Muscle of leg (tissue), 11 donors: ENCODE data around the gene ISL1. TPM values are rescaled to one million over a fixed set of nuclear protein-coding genes. Genes with fewer than 3 reads are reported as not detected.

ENCODE experiments used
- DNase-seq: peaks from one replicate; pipeline ENCODE4 v3.0.0; 2013
- H3K27ac ChIP-seq: one replicate; pipeline ENCODE4 v1.5.1; 2013; ENCODE audit warnings: mild to moderate bottlenecking, low read length, control low read depth
- H3K27me3 ChIP-seq: one replicate; pipeline ENCODE4 v1.6.1; 2013; ENCODE audit warnings: low read length; ENCODE audit not compliant: control insufficient read depth, insufficient read depth
- H3K36me3 ChIP-seq: one replicate; pipeline ENCODE4 v1.6.1; 2013; ENCODE audit warnings: low read length; ENCODE audit not compliant: control insufficient read depth, insufficient read depth
- H3K4me1 ChIP-seq: one replicate; pipeline ENCODE4 v1.6.1; 2013; ENCODE audit warnings: low read length; ENCODE audit not compliant: control insufficient read depth, insufficient read depth
- H3K4me3 ChIP-seq: one replicate; pipeline ENCODE4 v1.5.1; 2013; ENCODE audit warnings: low read length, control low read depth
- H3K9me3 ChIP-seq: replicated peaks from 2 replicates; pipeline ENCODE4 v1.6.1; 2013; ENCODE audit warnings: low read depth, low read length; ENCODE audit not compliant: control insufficient read depth
- WGBS: methylation state at CpG from one replicate; pipeline ENCODE4 v1.1.5; 2013; ENCODE audit warnings: missing lambda C conversion rate; ENCODE audit not compliant: insufficient coverage; 5-methylcytosine and 5-hydroxymethylcytosine counted together
- polyA plus RNA-seq, 8 donors: library from polyadenylated mRNA; unstranded; fragments of 120-200 nt; gene quantifications; one replicate each; pipeline versions ENCODE4 v1.2.1 to v1.2.3, GENCODE V29; 2013; ENCODE audit warnings: inconsistent platforms in 1 of 8, low replicate concordance in 1 of 8; ENCODE audit not compliant: insufficient read length in 8 of 8, insufficient read depth in 1 of 8
- total RNA-seq: library from RNA; stranded (reverse); fragments of 120-200 nt; gene quantifications from one replicate; pipeline ENCODE4 v1.2.4, GENCODE V29; 2013

The ISL1 gene
- total and polyA plus RNA-seq, 9 donors, result 0.07 to 1.0 (median 0.31) TPM; not detected in 1

- WGBS, result 4% methylated on average over 36 of the region's 38 CpGs
- H3K27ac ChIP-seq, result no peak overlapping the region
- H3K27me3 ChIP-seq, result peaks cover 75% of the 10 kb centered on the region
- no peak for DNase-seq
- peak overlapping the region; percentile 5 for H3K4me3 ChIP-seq
- peaks cover 27% of the 10 kb centered on the region for H3K4me1 ChIP-seq
- H3K36me3 ChIP-seq, result no peaks in the 10 kb centered on the region
- H3K9me3 ChIP-seq, result no peaks in the 10 kb centered on the region
Observed at GRCh38 chr5:51386916-51387883, 4.0 kb downstream of the ISL1 start.

GRCh38 chr5:51387884-51388275 is 4.6 kb downstream of the ISL1 start:
- Histone ChIP-seq H3K27ac (no peak overlapping the region), H3K4me3 (no peak overlapping the region), H3K9me3 (no peaks in the 10 kb centered on the region), H3K4me1 (peaks cover 20% of the 10 kb centered on the region), H3K36me3 (no peaks in the 10 kb centered on the region), H3K27me3 (peaks cover 75% of the 10 kb centered on the region)
- 31% methylated on average over 9 of the region's 10 CpGs for WGBS
- no peak for DNase-seq

- H3K9me3 ChIP-seq, result no peaks in the 10 kb centered on the region
- no peak for DNase-seq
- H3K27ac ChIP-seq, result no peak overlapping the region
- H3K4me3 ChIP-seq, result no peak overlapping the region
- 11% methylated on average over 3 of the region's 12 CpGs for WGBS
- no peaks in the 10 kb centered on the region for H3K36me3 ChIP-seq
- H3K27me3 ChIP-seq, result peaks cover 69% of the 10 kb centered on the region
- H3K4me1 ChIP-seq, result peaks cover 14% of the 10 kb centered on the region
Observed at GRCh38 chr5:51388488-51389287, 5.4 kb downstream of the ISL1 start.

DNA sequence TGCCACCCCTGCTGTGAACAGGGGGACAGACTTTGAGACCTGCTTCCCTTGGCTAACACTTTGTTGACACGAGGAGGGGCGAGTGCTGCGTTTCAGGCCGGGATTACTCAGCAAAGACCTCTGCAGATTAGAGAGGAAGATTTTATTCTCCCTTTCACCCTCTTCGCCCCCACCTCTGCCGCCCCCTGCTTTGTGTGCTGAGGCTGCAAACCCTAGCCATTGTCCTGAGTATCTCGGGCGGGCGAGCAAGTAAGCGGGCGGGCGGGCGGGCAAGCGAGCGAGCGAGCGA is 6.0 kb downstream of the ISL1 start:
- Histone ChIP-seq H3K27ac (no peak overlapping the region), H3K4me1 (peaks cover 12% of the 10 kb centered on the region), H3K36me3 (no peaks in the 10 kb centered on the region), H3K4me3 (no peak overlapping the region), H3K9me3 (no peaks in the 10 kb centered on the region), H3K27me3 (peaks cover 68% of the 10 kb centered on the region)
- 2% methylated on average over 13 of the region's 17 CpGs for WGBS
- DNase-seq, result no peak

- Histone ChIP-seq H3K27ac (no peak overlapping the region), H3K9me3 (no peaks in the 10 kb centered on the region)
Observed at GRCh38 chr5:51389577-51390463, 6.6 kb downstream of the ISL1 start.

GRCh38 chr5:51391175-51391574 is 7.9 kb downstream of the ISL1 start:
- no peaks in the 10 kb centered on the region for H3K9me3 ChIP-seq
- H3K4me1 ChIP-seq, result peaks cover 12% of the 10 kb centered on the region
- H3K27me3 ChIP-seq, result peaks cover 73% of the 10 kb centered on the region
- H3K4me3 ChIP-seq, result no peak overlapping the region
- DNase-seq, result no peak
- no peaks in the 10 kb centered on the region for H3K36me3 ChIP-seq
- H3K27ac ChIP-seq, result no peak overlapping the region
- 43% methylated on average over 3 of the region's 5 CpGs for WGBS

More at GRCh38 chr5:51389577-51390463, 6.6 kb downstream of the ISL1 start:
- H3K4me1 ChIP-seq, result peaks cover 12% of the 10 kb centered on the region
- DNase-seq, result no peak
- H3K36me3 ChIP-seq, result no peaks in the 10 kb centered on the region
- 7% methylated on average over 64 of the region's 68 CpGs for WGBS
- H3K27me3 ChIP-seq, result peaks cover 66% of the 10 kb centered on the region
- H3K4me3 ChIP-seq, result no peak overlapping the region

DNA sequence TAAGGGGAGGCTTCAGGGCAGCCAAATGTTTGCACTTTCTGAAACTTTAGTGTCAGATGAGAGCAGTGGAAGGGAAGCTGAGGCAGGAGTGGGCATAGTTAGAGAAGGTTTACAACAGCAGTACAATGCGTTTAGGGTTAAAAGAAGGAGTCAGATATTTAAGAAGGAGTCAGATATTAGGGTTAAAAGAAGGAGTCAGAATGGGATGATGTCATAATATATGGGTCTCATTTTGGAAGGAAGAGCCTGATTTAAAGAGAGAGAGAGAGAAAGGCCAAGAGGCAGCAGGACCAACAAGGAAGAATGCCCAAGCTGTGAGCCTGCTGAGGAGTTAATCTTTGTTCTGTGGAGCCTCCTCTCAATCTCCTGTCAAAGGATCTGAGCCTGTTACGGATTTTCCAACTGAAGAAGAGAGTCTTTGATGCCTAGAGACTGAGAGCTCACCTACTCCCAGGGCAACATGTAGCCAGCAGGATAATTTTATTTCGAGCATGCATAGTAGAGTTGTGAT is 9.5 kb downstream of the ISL1 start:
- Histone ChIP-seq H3K4me1 (peaks cover 7% of the 10 kb centered on the region), H3K36me3 (no peaks in the 10 kb centered on the region), H3K9me3 (no peaks in the 10 kb centered on the region), H3K27me3 (peaks cover 63% of the 10 kb centered on the region), H3K4me3 (no peak overlapping the region), H3K27ac (no peak overlapping the region)
- no peak for DNase-seq
- WGBS, result 73% methylated on average over 1 of the region's 3 CpGs

DNA sequence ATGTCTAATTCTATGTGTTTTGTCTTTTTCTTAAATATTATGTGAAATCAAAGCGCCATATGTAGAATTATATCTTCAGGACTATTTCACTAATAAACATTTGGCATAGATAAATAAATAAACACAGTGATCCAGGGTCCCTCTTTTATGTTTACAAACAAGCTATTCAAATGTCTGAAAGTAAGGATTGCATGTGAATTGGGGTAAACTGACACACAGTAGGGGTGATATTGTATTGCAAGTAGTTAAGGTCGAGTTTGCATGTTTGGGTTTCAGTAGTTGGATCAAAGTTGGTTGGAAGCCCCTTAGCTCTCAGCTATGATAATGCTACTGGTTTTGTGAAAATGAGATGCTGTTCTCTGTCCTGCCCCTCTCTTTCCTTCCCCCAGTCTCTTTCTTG is 11.4 kb downstream of the ISL1 start:
- no peaks in the 10 kb centered on the region for H3K9me3 ChIP-seq
- H3K4me1 ChIP-seq, result peaks cover 13% of the 10 kb centered on the region
- H3K27me3 ChIP-seq, result peaks cover 64% of the 10 kb centered on the region
- DNase-seq, result no peak
- no peak overlapping the region for H3K27ac ChIP-seq
- no peak overlapping the region for H3K4me3 ChIP-seq
- no CpG with 5 or more reads among the region's 2 CpGs for WGBS
- H3K36me3 ChIP-seq, result no peaks in the 10 kb centered on the region

GRCh38 chr5:51395245-51395644 is 12.0 kb downstream of the ISL1 start:
- WGBS, result 75% methylated on average over 1 of the region's 6 CpGs
- H3K9me3 ChIP-seq, result no peaks in the 10 kb centered on the region
- no peaks in the 10 kb centered on the region for H3K36me3 ChIP-seq
- H3K27ac ChIP-seq, result no peak overlapping the region
- peaks cover 64% of the 10 kb centered on the region for H3K27me3 ChIP-seq
- DNase-seq, result no peak
- no peak overlapping the region for H3K4me3 ChIP-seq
- H3K4me1 ChIP-seq, result peaks cover 7% of the 10 kb centered on the region
